Stimulated activated CD8-positive, alpha-beta memory T cell treated with anti-CD3 and anti-CD28 coated beads, Interleukin-7, amount 100 ng/mL, for 24 hours (primary cell): Measurements from ENCODE around the gene ENDOU.

Experiments
- DNase-seq: peaks from one replicate; pipeline ENCODE4 v3.0.0-alpha.2; 2020; ENCODE audit warnings: low read depth

The ENDOU gene, protein sequence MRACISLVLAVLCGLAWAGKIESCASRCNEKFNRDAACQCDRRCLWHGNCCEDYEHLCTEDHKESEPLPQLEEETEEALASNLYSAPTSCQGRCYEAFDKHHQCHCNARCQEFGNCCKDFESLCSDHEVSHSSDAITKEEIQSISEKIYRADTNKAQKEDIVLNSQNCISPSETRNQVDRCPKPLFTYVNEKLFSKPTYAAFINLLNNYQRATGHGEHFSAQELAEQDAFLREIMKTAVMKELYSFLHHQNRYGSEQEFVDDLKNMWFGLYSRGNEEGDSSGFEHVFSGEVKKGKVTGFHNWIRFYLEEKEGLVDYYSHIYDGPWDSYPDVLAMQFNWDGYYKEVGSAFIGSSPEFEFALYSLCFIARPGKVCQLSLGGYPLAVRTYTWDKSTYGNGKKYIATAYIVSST

DNA sequence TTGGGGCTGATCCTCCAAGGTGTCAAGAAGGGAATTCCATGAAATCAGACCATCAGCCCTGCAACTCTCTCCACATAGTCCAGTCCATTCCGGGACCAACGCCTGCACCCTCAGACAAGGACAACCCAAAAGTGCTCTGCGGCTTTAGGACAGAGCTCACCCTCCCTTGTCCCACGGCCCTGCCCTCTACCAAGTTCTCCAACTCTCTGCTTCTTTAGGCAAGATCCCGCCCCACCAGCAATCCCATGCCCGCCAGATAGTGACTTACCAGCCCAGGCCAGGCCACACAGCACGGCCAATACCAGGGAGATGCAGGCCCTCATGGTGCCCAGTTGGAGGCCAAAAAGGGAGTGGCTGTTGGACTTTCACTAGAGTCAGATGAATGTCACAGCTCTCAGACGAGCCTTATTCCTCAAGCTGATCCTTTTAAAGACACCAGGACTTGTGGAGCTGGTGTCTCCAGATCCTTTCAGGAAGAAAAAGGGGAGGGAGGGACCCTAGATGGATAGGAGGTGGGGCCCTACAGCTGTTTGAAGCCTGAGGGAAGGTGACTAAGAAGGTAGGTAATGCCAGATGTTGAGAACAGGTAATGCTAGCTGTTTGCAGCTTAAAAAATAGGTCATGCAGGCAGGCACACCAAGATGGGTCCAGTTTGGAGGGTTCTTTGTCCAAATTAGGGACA is at the start of gene ENDOU:
TSS of gene ENDOU (minus strand) at position 400 of the 682 bp plus-strand sequence. CDS start at position 323, 77 bp downstream.
- no peak for DNase-seq

DNA sequence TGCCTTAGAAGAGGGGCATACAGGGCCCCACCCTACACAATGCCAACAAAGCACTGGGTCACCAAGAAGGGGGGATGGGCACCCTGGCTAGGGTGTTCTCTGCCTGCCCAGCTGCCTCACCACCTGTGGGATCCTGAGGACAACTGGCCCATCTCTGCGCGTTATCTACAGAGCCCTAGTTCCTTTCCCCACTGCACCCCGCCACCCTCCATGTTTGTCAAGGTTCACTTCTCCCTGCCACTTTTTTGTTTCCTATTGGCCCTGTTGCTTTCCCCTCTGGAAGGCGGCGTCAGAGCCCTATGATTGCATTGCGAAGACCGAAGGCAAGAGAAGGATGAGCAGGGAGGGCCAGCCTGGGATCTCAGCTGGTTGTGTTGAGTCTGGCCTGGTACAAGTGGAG is 49.4 kb upstream of the ENDOU start:
- DNase-seq = no peak

DNA sequence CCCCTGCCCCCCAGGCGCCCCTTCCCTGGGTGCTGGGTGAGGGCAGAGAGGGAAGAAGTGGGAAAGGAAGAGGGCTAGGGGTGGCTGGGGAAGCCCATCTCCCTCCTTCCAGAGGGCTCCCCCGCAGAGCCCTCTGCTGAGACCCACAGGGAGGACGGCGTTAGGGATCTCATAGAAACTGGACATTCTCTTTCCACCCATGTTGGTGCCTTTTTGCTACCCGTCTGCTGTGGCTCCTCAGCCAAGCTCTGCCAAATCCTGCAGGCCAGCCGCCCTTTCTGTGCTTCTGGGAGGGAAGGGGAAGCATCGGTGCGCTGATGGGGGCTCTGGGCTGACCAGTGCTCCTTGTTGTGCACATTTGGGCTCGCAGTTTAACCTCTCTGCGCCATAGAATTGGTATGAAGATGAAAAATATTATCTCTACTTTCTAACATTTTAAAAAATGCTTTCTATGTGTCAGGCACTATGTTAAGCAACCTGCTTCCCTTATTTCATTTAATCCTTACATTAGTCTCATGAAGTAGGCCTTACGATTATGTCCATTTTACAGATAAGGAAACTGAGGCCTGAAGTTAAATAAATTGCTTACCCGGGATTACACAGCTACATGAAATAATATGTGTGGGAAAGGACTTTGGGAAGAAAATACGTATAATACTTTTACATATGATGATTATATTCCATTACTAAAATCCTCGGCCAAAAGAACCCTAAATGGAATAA is 48.7 kb upstream of the ENDOU start:
- DNase-seq = no peak

DNA sequence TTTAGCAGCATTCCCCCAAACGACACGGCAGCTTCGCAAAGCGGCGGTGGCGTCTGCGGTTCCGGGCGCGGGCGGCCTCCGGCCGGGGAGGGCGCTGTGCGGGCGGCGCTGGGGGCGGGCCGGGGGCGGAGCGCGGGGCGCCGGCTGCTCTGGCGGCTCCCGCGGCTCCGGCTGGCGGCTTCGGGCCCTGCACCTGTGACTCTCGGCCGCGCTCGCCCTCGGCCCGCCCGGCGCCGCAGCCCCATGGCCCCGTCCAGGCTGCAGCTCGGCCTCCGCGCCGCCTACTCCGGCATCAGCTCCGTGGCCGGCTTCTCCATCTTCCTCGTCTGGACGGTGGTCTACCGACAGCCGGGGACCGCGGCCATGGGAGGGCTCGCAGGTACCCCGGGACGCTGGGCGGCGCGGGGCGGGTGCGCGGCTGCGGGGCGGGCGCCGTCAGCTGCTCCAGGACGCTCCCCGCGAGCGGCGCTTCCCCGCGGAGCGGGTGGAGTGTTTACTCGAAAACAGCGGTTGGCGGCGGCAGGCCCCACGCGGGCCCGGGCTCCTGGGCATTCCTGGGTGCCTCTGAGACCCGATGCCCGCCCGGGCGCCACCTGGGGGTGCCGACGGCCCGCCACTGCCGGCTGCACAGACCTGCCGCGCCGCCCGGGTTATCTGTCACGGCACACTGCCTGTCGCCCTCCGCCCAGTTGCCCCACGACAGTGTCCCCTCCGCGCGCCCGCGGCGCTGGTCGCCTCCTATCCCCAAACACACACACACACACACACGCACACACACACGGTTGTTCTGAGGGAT is 48.0 kb upstream of the ENDOU start, which contains the start of gene SLC48A1:
TSS of gene SLC48A1 (plus strand) at position 177 of the 796 bp plus-strand sequence. CDS start at position 244, 67 bp downstream.
- DNase-seq = no peak

DNA sequence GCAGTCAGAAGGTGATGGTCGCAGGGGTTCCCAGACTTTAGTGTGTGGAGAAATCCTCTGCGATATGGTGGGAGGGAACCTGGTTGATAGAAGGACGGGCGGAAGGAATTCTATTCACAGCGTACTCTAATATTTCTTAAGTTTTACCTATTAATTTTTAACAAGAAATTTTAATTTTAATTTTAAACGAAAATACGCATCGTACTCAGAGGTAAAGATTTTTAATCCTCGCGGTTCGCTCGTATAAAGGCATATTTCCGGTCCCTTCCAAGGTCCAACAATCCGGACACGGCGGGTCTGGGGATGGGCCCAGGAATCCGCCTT is 47.4 kb upstream of the ENDOU start:
- DNase-seq = no peak

DNA sequence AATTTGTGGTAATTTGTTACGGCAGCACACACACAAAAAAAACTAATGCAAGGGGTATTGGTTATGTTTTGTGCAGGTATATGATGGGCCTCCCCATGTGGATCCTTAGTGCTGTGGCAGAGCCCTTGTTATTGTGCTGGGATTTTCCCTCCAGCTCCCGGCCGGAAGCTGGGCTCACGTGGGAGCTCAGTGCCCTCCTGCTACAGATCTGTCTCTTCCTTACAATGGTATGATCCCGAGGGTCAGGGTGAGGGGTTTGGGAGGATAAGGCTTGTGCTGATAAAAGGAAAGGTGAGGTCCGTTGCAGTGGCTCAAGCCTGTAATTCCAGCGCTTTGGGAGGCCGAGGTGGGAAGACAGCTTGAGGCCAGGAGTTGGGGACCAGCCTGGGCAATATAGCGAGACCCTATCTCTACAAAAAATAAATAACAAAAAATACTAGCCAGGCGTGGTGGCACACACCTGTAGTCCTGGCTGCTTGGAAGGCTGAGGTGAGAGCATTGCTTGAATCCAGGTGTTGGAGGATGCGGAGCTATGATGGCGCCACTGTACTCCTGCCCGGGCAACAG is 46.9 kb upstream of the ENDOU start:
- no peak for DNase-seq

DNA sequence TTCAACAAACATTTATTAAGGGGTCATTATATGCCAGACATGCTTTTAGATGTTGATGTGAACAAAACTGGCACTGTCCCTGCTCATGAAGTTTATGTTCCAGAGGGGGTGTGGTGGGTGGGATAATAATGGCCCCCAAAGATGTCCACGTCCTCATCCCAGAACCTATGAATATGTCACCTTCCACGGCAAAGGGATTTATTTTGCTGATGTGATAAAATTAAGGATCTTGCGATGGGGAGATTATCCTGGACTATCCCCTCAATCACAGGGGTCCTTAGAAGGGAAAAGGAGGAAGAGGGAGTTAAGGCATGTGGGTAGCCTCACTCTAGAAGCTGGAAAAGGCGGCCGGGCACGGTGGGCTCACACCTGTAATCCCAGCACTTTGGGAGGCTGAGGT is 46.0 kb upstream of the ENDOU start:
- no peak for DNase-seq

DNA sequence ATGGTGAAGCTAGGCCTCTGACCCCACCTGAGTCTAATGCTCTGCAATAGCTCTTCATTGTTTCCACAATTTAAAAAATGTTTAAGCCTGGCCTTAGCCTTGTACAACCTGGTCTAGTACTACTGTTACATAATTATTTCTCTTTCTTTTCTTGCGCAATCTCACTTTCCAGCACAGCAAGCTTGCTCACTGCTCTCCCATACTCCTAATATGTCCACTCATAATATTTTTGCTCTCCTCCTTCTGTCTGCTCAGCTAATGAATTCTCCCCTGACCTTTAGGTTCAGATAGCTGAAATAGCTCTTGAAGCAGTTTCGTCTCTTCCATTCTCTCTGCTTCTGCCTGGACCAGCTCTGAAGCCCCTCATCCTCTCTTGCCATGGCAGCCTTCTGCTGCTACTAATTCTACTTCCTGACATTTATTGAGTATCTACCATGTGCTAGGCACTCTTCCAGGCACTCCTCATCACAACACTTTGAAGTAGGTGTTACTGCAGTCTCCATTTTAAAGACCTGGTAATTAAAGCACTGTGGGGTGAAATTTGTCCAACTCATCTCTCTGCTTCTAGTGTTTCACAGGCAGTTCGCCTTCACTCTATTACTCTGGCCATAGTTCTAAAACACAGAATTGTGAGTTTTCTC is 44.9 kb upstream of the ENDOU start:
- no peak for DNase-seq

DNA sequence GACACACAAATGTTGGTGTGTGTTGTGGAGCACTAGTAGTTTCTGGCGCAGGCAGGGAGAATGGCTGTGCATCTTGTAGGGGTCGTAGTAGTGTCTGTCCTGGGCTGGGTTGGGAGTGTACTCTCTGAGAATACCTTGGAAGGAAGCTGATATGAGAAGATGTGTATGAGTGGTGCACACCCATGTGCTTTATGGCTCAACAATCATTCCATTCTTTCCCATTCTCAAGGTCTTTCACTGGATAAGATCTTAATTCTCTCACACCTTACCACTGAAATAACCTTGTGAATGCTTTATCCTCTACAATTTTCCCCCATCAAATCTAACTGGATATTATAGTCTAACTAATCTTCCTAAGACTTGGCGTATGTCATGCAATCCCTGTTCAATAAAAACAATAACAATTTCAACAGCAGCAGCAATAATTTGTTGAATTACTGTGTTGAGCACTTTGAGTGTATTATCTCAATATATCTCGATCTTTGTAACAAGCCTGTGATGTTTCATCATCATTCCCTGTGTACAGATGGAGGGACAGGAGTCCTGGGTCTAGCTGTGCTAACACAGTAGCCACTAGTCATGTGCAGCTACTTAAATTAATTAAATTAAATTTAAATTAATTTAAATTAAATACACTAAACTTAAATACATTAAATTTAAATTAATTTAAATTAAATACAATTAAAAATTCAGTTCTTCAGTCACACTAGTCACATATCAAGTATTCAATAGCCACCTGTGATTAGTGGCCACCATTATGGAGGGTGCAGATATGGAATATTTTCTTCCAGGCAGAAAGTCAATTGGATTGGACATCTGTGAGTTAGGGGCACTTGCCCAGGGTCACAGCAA is 44.2 kb upstream of the ENDOU start:
- no peak for DNase-seq

DNA sequence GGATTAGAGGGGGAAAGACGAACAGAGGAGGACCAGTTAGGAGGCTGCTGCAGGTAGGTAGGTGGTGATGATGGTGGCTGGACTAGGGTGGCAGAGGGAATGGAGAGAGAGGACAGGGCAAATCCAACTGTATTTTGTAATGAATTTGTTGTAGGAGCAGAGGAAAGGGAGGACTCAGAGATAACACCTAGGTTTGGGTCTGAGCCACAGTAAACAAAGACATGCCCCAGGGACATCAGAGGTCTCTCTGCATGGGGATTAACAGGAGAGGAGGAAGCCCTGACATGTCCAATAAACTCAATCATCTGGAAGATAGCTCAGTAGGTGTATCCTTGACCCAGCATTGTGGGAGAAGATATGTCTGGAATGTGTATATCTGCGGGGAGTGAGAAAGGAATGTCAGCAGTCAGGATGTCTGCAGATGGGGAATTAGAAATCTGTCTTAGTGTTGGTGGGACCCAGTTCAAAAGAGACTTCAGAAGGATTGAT is 43.1 kb upstream of the ENDOU start:
- DNase-seq = no peak

DNA sequence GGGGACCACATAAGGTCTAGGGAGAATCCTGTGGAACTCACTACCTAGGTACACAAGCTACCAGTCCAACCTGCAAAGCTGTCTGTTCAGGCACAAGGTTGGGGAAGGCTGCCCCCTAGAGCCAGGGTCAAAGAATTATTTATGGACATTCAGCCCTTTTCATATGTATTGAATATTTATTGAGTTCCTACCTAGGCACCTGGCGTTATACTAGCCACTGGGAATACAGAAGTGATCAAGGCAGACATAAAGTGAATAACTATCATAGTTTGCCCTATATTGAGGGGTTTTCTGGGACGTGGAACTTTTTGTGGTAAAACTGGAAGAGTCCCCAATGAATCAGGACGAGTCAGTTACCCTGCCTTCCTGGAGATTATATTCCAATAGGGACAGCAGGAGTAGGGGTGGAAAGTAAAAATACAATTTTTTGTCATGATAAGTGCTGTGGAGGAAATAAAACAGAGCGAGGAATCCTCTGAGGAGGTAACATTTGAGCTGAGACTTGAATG is 42.0 kb upstream of the ENDOU start:
- DNase-seq = peak; percentile 49

DNA sequence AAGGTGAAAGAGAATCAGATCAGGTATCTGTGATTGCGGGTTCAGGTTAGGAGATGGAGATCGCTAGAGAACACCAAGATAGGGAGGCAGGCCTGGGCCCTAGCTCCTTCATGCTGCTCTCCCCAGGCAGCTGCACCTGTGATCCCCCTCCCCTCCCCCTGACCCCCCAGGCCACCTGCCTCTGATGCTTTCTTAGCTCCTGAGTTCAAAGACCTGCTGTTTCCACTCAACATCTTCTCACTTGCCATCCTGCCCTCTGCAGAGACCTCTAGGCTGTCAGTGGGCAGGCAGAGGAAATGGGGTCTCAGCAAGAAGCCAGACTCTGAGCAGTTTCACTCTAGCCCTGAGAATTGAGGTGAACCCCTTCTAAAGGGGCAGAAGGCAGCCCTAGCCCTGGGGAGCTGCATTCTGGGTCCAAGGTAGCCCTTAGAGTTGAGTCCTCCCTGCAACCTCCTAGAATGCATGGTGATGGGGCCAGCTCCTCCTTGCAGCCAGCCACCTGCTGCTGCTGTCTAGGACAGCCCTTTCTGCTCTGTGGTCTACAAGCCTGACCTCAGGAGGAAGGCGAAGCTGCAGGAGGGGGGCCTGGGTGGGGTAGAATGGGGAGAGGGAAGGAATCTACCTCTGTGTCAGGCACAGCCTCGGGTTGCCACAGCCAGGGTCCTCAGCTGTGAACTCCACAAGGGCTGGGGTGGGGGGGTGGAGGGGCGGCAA is 41.4 kb upstream of the ENDOU start:
- DNase-seq = no peak

DNA sequence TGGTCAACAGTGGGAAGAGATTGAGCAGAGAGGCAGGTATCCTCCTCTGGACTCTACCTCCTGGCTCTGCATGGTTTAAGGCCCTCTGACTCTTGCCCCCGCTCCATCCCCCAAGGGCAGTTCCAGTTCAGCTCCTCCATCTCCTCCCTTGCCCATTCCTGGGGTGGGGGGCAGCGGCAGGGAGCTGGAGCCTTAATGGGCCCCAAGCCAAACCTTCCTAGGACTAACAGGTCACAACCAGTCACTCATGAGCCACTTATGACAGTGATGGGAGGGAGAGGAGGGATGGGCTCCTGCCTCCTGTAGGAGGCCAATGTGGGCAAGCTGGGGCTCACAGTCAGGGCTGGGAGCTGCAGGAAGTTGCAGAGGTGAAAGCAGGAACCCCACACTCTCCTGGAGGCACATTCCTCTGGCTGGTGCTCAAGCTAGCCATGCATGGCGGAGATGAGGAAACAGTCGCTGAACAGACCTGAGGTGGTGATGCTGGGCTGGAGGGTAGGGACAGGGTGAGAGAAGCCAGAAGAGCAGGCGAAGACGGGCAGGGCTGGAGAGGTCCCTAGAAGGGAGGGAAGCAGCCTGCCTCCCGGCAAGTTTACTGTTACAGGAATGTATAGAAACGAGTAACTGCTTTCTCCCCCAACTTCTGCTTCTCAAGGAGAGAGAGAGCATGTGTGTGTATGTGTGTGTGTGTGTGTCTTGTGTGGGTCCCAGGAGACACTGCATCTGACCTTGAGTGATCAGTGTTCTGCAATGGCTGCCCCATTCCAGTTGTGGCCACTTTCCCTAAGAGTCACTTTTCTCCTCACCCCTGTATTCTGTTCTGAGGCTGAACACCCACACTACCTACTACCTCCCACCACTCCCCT is 38.4 kb upstream of the ENDOU start:
- DNase-seq = no peak

DNA sequence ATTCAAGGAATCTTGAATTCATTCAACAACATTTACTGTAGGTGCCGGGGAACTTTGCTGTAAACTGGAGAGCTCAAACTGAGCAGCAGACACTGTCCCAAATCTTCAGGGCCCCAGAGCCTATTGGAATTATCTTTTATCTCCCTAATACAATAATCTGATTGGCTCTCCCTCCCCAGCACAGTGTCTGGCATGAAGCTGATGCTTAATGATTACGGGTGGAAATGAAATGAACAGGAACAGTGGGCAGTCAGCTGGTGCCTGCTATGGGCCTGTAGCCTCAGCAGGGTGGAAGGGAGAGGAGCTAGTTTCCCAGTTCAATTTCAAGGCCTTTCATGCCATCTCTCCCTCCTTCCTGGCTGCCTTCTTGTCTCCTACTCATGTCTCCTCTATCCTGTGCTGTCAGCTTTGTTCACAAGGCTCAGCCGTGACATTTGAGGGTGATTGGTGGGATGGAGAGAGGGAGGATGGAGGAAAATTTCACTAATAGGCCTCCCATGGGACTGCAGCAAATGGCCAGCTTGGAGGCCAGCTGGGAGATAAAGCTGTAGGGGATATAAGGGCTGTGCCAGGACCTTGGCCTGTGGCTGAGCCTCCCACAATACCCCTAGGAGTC is 37.7 kb upstream of the ENDOU start:
- DNase-seq = no peak

DNA sequence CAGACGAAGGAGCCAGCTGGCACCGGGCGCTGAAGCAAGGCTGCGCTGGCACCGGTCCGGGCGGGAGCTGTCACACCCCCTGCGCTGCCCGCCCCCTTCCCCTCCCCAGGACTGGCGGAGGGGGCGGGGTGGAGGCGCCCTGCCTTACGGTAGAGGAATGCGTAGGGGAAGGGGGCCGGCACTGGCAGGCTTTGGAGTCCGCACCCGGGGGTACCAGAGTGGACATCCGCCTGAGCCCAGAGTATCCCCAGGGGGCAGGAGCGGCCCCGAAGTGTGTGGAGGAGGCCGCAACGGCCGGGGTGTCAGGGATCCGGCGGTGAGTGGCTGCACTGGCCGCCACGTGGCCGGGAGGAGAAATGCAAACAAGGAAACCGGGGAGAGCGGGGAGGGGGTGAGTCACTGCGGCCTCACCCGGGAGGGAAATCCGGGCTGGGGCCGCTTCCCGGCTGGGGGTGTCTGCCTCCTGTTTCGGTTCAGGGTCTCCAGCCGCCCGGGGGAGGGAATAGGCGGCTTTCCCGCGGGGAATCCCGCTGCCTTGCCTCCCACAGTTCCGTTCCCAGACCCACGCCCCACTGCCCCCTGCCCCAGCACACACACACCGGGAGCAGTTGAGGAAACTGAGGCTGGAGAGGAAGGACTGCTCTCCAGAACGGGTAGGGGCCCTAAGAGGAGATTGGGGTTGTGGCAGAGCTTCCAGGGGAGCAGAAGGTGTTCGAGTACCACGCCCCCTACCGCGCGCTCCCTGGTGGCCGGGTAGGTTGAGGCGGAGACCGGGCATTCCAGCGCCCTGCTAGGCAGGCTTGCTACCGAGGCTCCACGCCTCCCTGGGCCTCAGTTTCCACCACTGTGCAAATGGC is 33.8 kb upstream of the ENDOU start, which contains the start of gene RAPGEF3:
TSS of gene RAPGEF3 (minus strand) at position 47 of the 857 bp plus-strand sequence. CDS start 324 bp downstream, outside the sequence.
- DNase-seq = no peak

DNA sequence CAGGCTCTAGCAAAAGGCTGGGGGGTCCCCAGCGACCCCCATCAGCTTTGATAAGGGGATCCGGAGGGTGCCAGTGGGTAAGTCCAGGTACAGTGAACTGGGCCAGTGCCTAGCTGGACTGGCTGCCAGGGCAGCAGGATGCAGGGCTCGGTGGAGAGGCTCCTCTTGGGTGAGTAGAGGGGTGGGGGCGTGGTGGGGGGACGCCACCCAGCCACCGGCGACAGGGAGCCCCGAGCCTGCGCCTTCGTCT is 33.2 kb upstream of the ENDOU start:
- DNase-seq = no peak
